CD4-positive, alpha-beta T cell (primary cell): ENCODE results near the gene UNC5B. TPM values are rescaled to one million over a fixed set of nuclear protein-coding genes. Genes with fewer than 3 reads are reported as not detected.

Experiments used
- ATAC-seq: fragments of 200-7000 bp; cut with Tn5 transposase; one replicate; pipeline ENCODE4 v1.10.0; 2022; ENCODE audit warnings: mild to moderate bottlenecking; ENCODE audit not compliant: poor library complexity
- CTCF ChIA-PET: fragments of 350-600 bp; sonication (Branson Sonifier 250); formaldehyde crosslinking; loops from one replicate; lab custom pipeline; 2021; ENCODE audit warnings: antibody characterized with exemption, inconsistent platforms; lab: Charles Lee
- POLR2A ChIA-PET: fragments of 350-600 bp; sonication (Branson Sonifier 250); formaldehyde crosslinking; loops from one replicate; lab custom pipeline; 2021; ENCODE audit warnings: antibody characterized with exemption, inconsistent platforms; lab: Charles Lee
- DNase-seq, 14 experiments: peaks; one replicate each; pipeline ENCODE4 v3.0.0-alpha.2; 2013 to 2020; ENCODE audit warnings: mixed read lengths in 2 of 14
- H3K27ac ChIP-seq, 2 donors: one replicate each; pipeline versions ENCODE4 v1.5.1 to v1.7.0; 2013; ENCODE audit warnings: low read length in 2 of 2, low read depth in 1 of 2, mild to moderate bottlenecking in 1 of 2
- H3K27me3 ChIP-seq, 2 experiments: 1 replicate in 1 of 2; 2 replicates in 1 of 2; pipeline versions ENCODE4 v1.6.1 to v1.7.0; 2013; ENCODE audit warnings: low read length in 2 of 2, control low read depth in 1 of 2, mild to moderate bottlenecking in 1 of 2, moderate library complexity in 1 of 2; ENCODE audit not compliant: insufficient read depth in 2 of 2, control insufficient read depth in 1 of 2
- H3K36me3 ChIP-seq: one replicate; pipeline ENCODE4 v1.6.1; 2013; ENCODE audit warnings: low read length, control low read depth; ENCODE audit not compliant: insufficient read depth
- H3K4me1 ChIP-seq: one replicate; pipeline ENCODE4 v1.6.1; 2013; ENCODE audit warnings: low read length, control low read depth; ENCODE audit not compliant: insufficient read depth
- H3K4me3 ChIP-seq: one replicate; pipeline ENCODE4 v1.5.1; 2013; ENCODE audit warnings: mild to moderate bottlenecking, low read length, moderate library complexity
- H3K9me3 ChIP-seq, 2 experiments: 1 replicate in 1 of 2; 2 replicates in 1 of 2; pipeline versions ENCODE4 v1.6.1 to v1.7.0; 2013; ENCODE audit warnings: low read length in 2 of 2, mild to moderate bottlenecking in 2 of 2, control low read depth in 1 of 2, moderate library complexity in 1 of 2; ENCODE audit not compliant: control insufficient read depth in 1 of 2, insufficient read depth in 1 of 2
- H3K27ac Mint-ChIP-seq: one replicate; pipeline ENCODE4 v1.8.0; 2020; ENCODE audit warnings: mixed read lengths
- H3K27me3 Mint-ChIP-seq: one replicate; pipeline ENCODE4 v1.8.0; 2021; ENCODE audit warnings: mixed read lengths
- H3K36me3 Mint-ChIP-seq: one replicate; pipeline ENCODE4 v1.8.0; 2021; ENCODE audit warnings: low read depth, mixed read lengths
- H3K4me1 Mint-ChIP-seq: one replicate; pipeline ENCODE4 v1.8.0; 2021; ENCODE audit warnings: low read depth, mixed read lengths
- H3K4me3 Mint-ChIP-seq: one replicate; pipeline ENCODE4 v1.8.0; 2020; ENCODE audit warnings: mild to moderate bottlenecking, mixed read lengths
- H3K9me3 Mint-ChIP-seq: one replicate; pipeline ENCODE4 v1.8.0; 2020; ENCODE audit warnings: mixed read lengths
- intact Hi-C, 2 experiments: fragments of 100-400 bp; cut with DNase I in 1 of 2; cut with micrococcal nuclease in 1 of 2; formaldehyde crosslinking; loops; one replicate each; pipeline versions ENCODE4 v1.15.1 to v1.9.0; 2023 to 2025; cut with DNase I, micrococcal nuclease
- total RNA-seq, 174 experiments: library from RNA in 2 of 174; stranded (reverse) in 2 of 174; gene quantifications; one replicate each; pipeline ENCODE4 v1.2.3 and lab custom pipeline; 2021 to 2026
- TF ChIP-seq, protein P1 (sequence below): fragments of 200-600 bp; IDR thresholded peaks from one replicate; pipeline ENCODE4 v1.8.0; 2022; ENCODE audit warnings: antibody characterized with exemption, mild to moderate bottlenecking

The UNC5B gene
- total RNA-seq, 2 experiments from 2014 or later: 0.03 TPM; not detected in 1

DNA sequence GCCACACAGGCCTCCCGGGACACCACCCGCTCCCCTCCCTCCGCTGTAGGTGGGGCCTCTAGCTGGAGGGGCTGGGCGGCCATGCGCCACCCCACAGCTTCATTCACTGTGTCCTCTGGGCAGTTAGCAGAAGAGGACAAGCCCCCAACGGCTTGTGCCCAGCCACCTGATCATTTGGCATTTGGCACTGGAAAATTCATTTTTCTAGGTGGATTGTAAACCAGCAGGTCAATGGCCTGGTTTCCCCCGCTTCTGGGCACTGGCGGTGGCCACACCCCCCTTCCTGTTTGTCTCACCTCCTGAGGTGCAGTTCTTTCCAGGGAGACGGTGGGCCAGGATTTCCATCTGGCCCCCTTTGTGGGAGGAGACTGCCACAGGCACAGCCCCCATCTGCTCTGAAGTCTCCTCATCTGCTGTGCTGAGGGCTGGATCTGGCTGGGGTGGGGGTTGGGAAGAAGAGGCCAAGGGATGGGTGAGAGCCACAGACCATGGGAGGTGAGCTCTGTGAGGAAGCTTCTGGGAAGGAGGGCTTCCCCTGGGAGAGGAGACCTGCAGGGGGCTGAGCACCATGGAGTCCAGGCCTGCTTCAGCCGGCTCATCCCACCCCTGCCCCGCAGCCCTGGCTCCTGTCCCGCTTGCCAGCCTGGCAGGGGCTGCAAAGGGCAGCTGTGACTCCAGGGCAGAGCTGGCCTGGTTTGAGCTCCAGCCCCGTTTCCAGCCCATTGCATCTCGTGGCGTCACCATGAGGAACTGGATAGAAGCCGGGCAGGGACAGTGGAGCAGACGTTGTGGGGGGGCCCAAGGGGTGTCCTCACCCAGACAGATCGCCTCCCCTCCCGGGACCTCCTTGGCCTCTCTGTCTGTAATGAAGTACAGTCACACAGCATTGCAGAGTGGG is 66.6 kb downstream of the UNC5B start:
- Histone ChIP-seq H3K27me3 (no peaks in the 10 kb centered on the region), H3K4me3 (no peak overlapping the region), H3K27ac (no peak overlapping the region), H3K36me3 (no peaks in the 10 kb centered on the region), H3K4me1 (no peaks in the 10 kb centered on the region), H3K9me3 (no peaks in the 10 kb centered on the region)
- Mint-ChIP-seq H3K4me3 (no peak overlapping the region), H3K4me1 (no peaks in the 10 kb centered on the region), H3K36me3 (no peaks in the 10 kb centered on the region), H3K27ac (no peak overlapping the region), H3K9me3 (no peaks in the 10 kb centered on the region), H3K27me3 (no peaks in the 10 kb centered on the region)
- TF ChIP-seq, protein P1, sequence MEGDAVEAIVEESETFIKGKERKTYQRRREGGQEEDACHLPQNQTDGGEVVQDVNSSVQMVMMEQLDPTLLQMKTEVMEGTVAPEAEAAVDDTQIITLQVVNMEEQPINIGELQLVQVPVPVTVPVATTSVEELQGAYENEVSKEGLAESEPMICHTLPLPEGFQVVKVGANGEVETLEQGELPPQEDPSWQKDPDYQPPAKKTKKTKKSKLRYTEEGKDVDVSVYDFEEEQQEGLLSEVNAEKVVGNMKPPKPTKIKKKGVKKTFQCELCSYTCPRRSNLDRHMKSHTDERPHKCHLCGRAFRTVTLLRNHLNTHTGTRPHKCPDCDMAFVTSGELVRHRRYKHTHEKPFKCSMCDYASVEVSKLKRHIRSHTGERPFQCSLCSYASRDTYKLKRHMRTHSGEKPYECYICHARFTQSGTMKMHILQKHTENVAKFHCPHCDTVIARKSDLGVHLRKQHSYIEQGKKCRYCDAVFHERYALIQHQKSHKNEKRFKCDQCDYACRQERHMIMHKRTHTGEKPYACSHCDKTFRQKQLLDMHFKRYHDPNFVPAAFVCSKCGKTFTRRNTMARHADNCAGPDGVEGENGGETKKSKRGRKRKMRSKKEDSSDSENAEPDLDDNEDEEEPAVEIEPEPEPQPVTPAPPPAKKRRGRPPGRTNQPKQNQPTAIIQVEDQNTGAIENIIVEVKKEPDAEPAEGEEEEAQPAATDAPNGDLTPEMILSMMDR: no peak
- CTCF ChIA-PET: no interaction called here
- ATAC-seq (no peak), DNase-seq (no peak)
- POLR2A ChIA-PET: no interaction called here
- intact Hi-C loops: no loop called here

DNA sequence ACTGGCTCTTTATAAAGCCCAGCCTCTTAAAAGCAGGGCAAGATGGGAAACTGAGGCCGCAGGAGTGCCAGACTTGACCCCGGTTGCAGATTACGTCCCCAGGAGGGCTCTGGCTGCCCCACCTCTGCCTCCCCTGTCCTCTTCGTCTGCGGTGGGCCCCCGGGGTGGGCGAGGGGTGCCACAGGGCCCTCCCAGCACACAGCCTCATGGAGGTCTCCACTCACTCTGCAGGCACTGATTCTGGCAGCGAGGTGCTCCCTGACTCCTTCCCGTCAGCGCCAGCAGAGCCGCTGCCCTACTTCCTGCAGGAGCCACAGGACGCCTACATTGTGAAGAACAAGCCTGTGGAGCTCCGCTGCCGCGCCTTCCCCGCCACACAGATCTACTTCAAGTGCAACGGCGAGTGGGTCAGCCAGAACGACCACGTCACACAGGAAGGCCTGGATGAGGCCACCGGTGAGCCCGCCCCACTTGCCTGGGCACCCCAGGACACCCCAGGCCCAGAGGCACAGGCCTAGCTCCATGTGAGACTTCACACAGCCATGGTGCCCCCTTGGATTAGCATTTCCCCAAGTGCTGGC is 67.3 kb downstream of the UNC5B start:
- H3K27ac Mint-ChIP-seq: no peak overlapping the region
- no peaks in the 10 kb centered on the region for H3K27me3 Mint-ChIP-seq
- TF ChIP-seq, protein P1: no peak
- no peaks in the 10 kb centered on the region for H3K36me3 Mint-ChIP-seq
- ChIA-PET CTCF (no interaction called here), POLR2A (no interaction called here)
- ATAC-seq: no peak
- intact Hi-C loops: loop anchor here in 1 of 2 experiments (10.0 kb wide), 1 partner anchor 355 kb away; no protein-coding TSS in a partner anchor
- H3K27ac ChIP-seq: no peak overlapping the region
- H3K9me3 ChIP-seq: no peaks in the 10 kb centered on the region
- H3K4me3 Mint-ChIP-seq: no peak overlapping the region
- no peak overlapping the region for H3K4me3 ChIP-seq
- no peaks in the 10 kb centered on the region for H3K9me3 Mint-ChIP-seq
- no peaks in the 10 kb centered on the region for H3K36me3 ChIP-seq
- H3K4me1 ChIP-seq: no peaks in the 10 kb centered on the region
- DNase-seq: no peak
- no peaks in the 10 kb centered on the region for H3K27me3 ChIP-seq
- no peaks in the 10 kb centered on the region for H3K4me1 Mint-ChIP-seq

DNA sequence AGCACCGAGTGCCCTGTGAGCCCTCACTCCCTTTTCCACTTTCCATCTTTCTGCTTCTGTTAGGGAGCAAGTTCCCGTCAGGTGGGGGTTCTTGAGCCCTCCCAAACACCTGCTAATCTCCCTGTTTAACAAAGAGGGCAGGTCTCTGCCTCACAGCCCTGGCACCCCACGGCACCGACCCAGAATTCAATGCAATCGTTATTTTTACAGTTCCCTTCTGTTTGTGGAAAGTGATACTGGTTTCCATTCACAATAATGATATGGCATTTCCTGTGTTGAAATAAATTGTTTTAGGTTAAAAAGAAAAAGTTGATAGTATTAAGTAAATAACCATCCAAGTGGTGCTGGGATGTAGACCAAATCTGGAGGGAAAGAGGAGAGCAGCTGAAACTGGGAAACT is 67.8 kb downstream of the UNC5B start:
- H3K27me3 Mint-ChIP-seq: no peaks in the 10 kb centered on the region
- Histone ChIP-seq H3K36me3 (no peaks in the 10 kb centered on the region), H3K9me3 (no peaks in the 10 kb centered on the region), H3K27ac (no peak overlapping the region), H3K4me3 (no peak overlapping the region), H3K4me1 (no peaks in the 10 kb centered on the region), H3K27me3 (no peaks in the 10 kb centered on the region)
- H3K9me3 Mint-ChIP-seq: no peaks in the 10 kb centered on the region
- ChIA-PET CTCF (no interaction called here), POLR2A (no interaction called here)
- TF ChIP-seq, protein P1: no peak
- no peaks in the 10 kb centered on the region for H3K36me3 Mint-ChIP-seq
- no peak overlapping the region for H3K27ac Mint-ChIP-seq
- no peaks in the 10 kb centered on the region for H3K4me1 Mint-ChIP-seq
- DNase-seq (no peak), ATAC-seq (no peak)
- intact Hi-C loops: loop anchor here in 1 of 2 experiments (10.0 kb wide), 1 partner anchor 355 kb away; no protein-coding TSS in a partner anchor
- no peak overlapping the region for H3K4me3 Mint-ChIP-seq
